Lower leg skin (tissue), 3 donors: ENCODE data around the gene SF3B6.

Source experiments
- CTCF ChIP-seq, 3 donors: fragments of 450-650 bp; IDR thresholded peaks; one replicate each; pipeline ENCODE4 v1.5.1; 2016; ENCODE audit warnings: antibody characterized with exemption in 3 of 3, mild to moderate bottlenecking in 3 of 3, moderate library complexity in 2 of 3
- POLR2A ChIP-seq, 2 donors: fragments of 450-650 bp; IDR thresholded peaks; one replicate each; pipeline ENCODE4 v1.6.1; 2016 to 2017; ENCODE audit warnings: antibody characterized with exemption in 2 of 2, mild to moderate bottlenecking in 1 of 2, moderate library complexity in 1 of 2

GRCh38 chr2:24123922-24124580, 47.9 kb upstream of the SF3B6 start:
- TF ChIP-seq POLR2A (IDR thresholded peaks at IDR 0.05) (no peak), CTCF (IDR thresholded peaks at IDR 0.05) (no peak)
